Astrocyte (in vitro differentiated cells and primary cell): ENCODE results near the gene ALDH2.

ENCODE experiments used
- CTCF ChIP-seq: IDR thresholded peaks from 2 replicates; pipeline ENCODE4 v1.5.1; 2011; ENCODE audit warnings: low read depth, mild to moderate bottlenecking, inconsistent platforms, low read length, moderate library complexity; ENCODE audit not compliant: insufficient read depth
- EZH2 ChIP-seq: IDR thresholded peaks from 2 replicates; pipeline ENCODE4 v1.6.1; 2012; ENCODE audit warnings: mild to moderate bottlenecking, low read length, inconsistent platforms; ENCODE audit not compliant: insufficient read depth

GRCh38 chr12:111759271-111759670 lies 7.5 kb upstream of the ALDH2 start:
- TF ChIP-seq CTCF (no peak), EZH2 (no peak)
